ENCODE data around the gene ARSD.

ARSD gene

DNA sequence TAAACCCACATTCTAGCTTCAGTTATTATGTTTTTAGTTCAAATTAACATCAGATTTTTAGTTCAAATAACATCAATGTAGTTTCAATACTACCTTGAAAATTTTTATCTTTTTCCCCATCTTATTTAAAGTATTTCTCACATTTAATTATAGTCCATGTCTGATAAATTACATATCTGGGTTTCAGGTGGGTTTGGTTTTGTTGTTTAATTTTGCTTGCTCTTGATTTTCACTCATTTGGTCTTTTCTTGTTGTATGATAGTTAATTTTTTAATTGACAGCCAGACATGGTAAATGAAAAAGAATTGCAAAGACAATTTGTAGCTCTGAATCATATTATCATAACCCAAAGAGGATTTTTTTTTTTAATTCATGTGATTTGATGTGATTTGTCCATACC, 58.5 kb downstream of the ARSD start:
- no peak for DNase-seq
- Mint-ChIP-seq H3K9me3 (peaks cover 61% of the 10 kb centered on the region), H3K27ac (no peak overlapping the region), H3K36me3 (ENCODE audit: low read depth) (peaks cover 98% of the 10 kb centered on the region), H3K27me3 (ENCODE audit: low read depth, poor library complexity) (no peaks in the 10 kb centered on the region), H3K4me1 (peaks cover 5% of the 10 kb centered on the region), H3K4me3 (no peak overlapping the region)
- TF ChIP-seq CTCF (IDR thresholded peaks at IDR 0.05), result no peak

DNA sequence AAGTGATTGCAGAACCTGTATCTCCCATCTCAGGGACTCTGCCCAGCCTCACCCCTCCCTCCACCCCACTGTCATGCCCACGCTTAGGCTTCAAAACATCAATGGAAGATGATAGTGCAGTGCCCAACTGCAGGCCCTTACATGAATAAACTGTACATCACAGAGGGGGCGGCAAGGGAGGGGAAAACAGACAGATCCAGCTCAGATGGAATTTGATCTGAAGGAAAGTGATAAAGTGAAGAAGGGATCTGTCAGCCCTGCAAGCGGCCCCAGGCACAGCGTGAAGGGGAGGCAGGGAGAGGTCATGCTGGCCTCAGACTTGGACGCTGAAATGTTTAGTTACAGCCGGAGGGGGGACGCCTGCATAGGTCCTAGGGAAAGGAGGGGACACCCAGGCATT, 61.9 kb downstream of the ARSD start:
- H3K27me3 Mint-ChIP-seq (ENCODE audit: low read depth, poor library complexity), result no peaks in the 10 kb centered on the region
- no peak overlapping the region for H3K4me3 Mint-ChIP-seq
- TF ChIP-seq CTCF (IDR thresholded peaks at IDR 0.05), result no peak
- peaks cover 93% of the 10 kb centered on the region for H3K36me3 Mint-ChIP-seq (ENCODE audit: low read depth)
- no peak overlapping the region for H3K27ac Mint-ChIP-seq
- peaks cover 32% of the 10 kb centered on the region for H3K9me3 Mint-ChIP-seq
- no peak for DNase-seq
- peaks cover 5% of the 10 kb centered on the region for H3K4me1 Mint-ChIP-seq

DNA sequence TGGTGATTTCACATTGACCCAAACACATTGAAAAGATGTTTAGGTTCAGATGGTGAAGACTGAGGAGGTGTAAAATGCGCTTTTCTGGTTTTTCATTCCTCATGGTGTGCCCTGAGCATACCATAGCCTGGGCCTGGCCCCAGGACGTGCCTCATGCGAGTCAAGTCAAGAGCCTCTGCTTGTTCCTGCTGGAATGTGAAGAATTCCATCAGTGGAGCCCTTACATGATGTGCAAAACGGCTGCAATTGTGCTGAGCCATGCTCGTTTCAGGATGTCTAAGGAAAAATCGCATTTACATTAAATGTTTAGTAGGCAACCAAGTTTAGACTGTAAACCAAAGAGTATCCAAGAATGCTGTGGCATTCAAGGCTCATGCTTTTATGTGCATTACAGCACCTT, 65.5 kb downstream of the ARSD start:
- no peaks in the 10 kb centered on the region for H3K27me3 Mint-ChIP-seq (ENCODE audit: low read depth, poor library complexity)
- no peak overlapping the region for H3K4me3 Mint-ChIP-seq
- H3K36me3 Mint-ChIP-seq (ENCODE audit: low read depth), result peaks cover 81% of the 10 kb centered on the region
- peaks cover 5% of the 10 kb centered on the region for H3K9me3 Mint-ChIP-seq
- TF ChIP-seq CTCF (IDR thresholded peaks at IDR 0.05), result no peak
- peaks cover 5% of the 10 kb centered on the region for H3K4me1 Mint-ChIP-seq
- no peak for DNase-seq
- peak overlapping the region; percentile 29 for H3K27ac Mint-ChIP-seq

GRCh38 chrX:2862404-2862803, 66.7 kb downstream of the ARSD start:
- TF ChIP-seq CTCF (IDR thresholded peaks at IDR 0.05), result no peak
- Mint-ChIP-seq H3K9me3 (peaks cover 4% of the 10 kb centered on the region), H3K36me3 (ENCODE audit: low read depth) (peaks cover 81% of the 10 kb centered on the region), H3K27ac (no peak overlapping the region), H3K27me3 (ENCODE audit: low read depth, poor library complexity) (no peaks in the 10 kb centered on the region), H3K4me3 (no peak overlapping the region), H3K4me1 (peaks cover 5% of the 10 kb centered on the region)
- DNase-seq, result no peak

DNA sequence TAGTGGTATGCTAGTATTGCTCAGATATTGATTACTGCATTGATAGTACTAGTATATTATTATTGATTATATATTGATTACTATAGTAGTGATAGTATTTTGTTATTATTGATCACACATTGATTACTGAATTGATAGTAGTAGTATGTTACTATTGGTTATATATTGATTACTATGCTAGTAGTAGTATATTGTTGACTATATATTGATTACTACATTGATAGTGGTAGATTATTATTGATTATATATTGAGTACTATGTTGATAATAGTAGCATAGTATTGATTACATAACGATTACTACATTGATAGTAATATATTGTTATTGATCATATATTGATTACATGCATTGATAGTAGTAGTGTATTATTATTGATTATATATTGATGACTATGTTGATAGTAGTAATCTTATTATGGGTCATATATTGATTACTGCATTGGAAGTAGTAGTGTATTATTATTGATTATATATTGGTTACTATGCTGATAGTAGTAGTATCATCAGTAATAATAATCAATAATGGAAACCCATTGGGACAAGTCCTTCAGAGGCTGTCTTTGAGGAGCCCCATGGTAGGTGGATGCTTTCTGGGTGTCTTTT, 69.8 kb downstream of the ARSD start:
- no peak for DNase-seq
- Mint-ChIP-seq H3K27ac (no peak overlapping the region), H3K36me3 (ENCODE audit: low read depth) (peaks cover 77% of the 10 kb centered on the region), H3K9me3 (no peaks in the 10 kb centered on the region), H3K4me3 (no peak overlapping the region), H3K4me1 (no peaks in the 10 kb centered on the region), H3K27me3 (ENCODE audit: low read depth, poor library complexity) (no peaks in the 10 kb centered on the region)
- TF ChIP-seq CTCF (IDR thresholded peaks at IDR 0.05), result no peak

DNA sequence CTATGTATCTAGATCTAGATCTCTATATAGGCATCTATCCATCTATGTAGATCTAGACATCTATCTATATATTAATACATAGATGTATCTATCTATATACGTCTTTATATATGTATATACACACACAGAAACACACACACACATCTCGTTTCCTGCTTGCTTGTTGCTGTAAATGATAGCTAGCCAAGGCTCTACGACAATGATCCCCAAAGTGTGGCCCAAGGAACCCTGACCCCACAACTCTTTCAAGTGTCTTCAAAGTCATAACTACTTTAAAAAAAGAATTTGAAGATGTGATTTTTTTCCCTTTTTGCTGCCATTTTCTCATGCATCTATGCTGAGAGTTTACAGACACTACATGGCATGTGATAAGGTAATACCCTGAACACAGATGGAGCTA, 71.6 kb downstream of the ARSD start:
- Mint-ChIP-seq H3K9me3 (no peaks in the 10 kb centered on the region), H3K36me3 (ENCODE audit: low read depth) (peaks cover 73% of the 10 kb centered on the region), H3K4me3 (no peak overlapping the region), H3K27ac (no peak overlapping the region), H3K4me1 (no peaks in the 10 kb centered on the region), H3K27me3 (ENCODE audit: low read depth, poor library complexity) (no peaks in the 10 kb centered on the region)
- DNase-seq, result no peak
- no peak for TF ChIP-seq CTCF (IDR thresholded peaks at IDR 0.05)
